KMS-11 (cell line): ENCODE measurements around the gene PAOX.

Experiments
- H2AFZ ChIP-seq: fragments of 200-600 bp; sonication (generic); 2 replicates; pipeline ENCODE4 v1.6.1; 2016; ENCODE audit warnings: antibody characterized with exemption, mixed run types, low read depth
- H3K27ac ChIP-seq: fragments of 200-600 bp; sonication (generic); 2 replicates; pipeline ENCODE4 v1.6.1; 2016; ENCODE audit warnings: mild to moderate bottlenecking, mixed run types
- H3K27me3 ChIP-seq: fragments of 200-600 bp; sonication (generic); 2 replicates; pipeline ENCODE4 v1.6.1; 2017; ENCODE audit warnings: mild to moderate bottlenecking, low read depth, mixed run types, moderate library complexity; ENCODE audit not compliant: insufficient read depth
- H3K36me3 ChIP-seq: fragments of 200-600 bp; sonication (generic); 2 replicates; pipeline ENCODE4 v1.6.1; 2017; ENCODE audit warnings: mild to moderate bottlenecking, mixed run types; ENCODE audit not compliant: insufficient read depth
- H3K4me1 ChIP-seq: fragments of 200-600 bp; sonication (generic); 2 replicates; pipeline ENCODE4 v1.6.1; 2016; ENCODE audit warnings: mild to moderate bottlenecking, low read depth, mixed run types; ENCODE audit not compliant: poor library complexity, severe bottlenecking
- H3K4me2 ChIP-seq: fragments of 200-600 bp; sonication (generic); 2 replicates; pipeline ENCODE4 v1.7.0; 2016; ENCODE audit warnings: mild to moderate bottlenecking, mixed run types
- H3K4me3 ChIP-seq: fragments of 200-600 bp; sonication (generic); IDR thresholded peaks from 2 replicates; pipeline ENCODE4 v1.6.1; 2017; ENCODE audit warnings: low read depth, low read length, mixed read lengths; ENCODE audit not compliant: insufficient read depth
- H3K79me2 ChIP-seq: fragments of 200-600 bp; sonication (generic); 2 replicates; pipeline ENCODE4 v1.6.1; 2016; ENCODE audit warnings: low read depth, mixed run types; ENCODE audit not compliant: insufficient read depth
- H3K9ac ChIP-seq: fragments of 200-600 bp; sonication (generic); 2 replicates; pipeline ENCODE4 v1.6.1; 2016; ENCODE audit warnings: mild to moderate bottlenecking, mixed run types
- H4K20me1 ChIP-seq: fragments of 200-600 bp; sonication (generic); 2 replicates; pipeline ENCODE4 v1.6.1; 2016; ENCODE audit warnings: mild to moderate bottlenecking, mixed run types; ENCODE audit not compliant: insufficient read depth
- CTCF ChIP-seq: fragments of 200-600 bp; sonication (generic); conservative IDR thresholded peaks from 2 replicates; pipeline ENCODE4 v1.6.1; 2017; ENCODE audit warnings: low read depth, mild to moderate bottlenecking, antibody characterized with exemption, low read length, moderate library complexity, mixed read lengths

The PAOX gene

GRCh38 chr10:133379152-133379800 lies at the start of gene PAOX:
TSS of gene PAOX (plus strand) at chr10:133379262. CDS start at chr10:133379317, 55 bp downstream.
- Histone ChIP-seq H2AFZ (peak within 1 kb of the TSS; percentile 97), H3K4me1 (no peaks in the 10 kb centered on the region), H3K9ac (peak within 1 kb of the TSS; percentile 35; the same call in 1 of the 2 replicates), H3K4me3 (no peak within 1 kb of the TSS), H4K20me1 (no peaks in the 10 kb centered on the region), H3K36me3 (no peaks in the 10 kb centered on the region), H3K27me3 (no peaks in the 10 kb centered on the region; the same call in 1 of the 2 replicates), H3K79me2 (no peaks in the 10 kb centered on the region), H3K27ac (no peak within 1 kb of the TSS), H3K4me2 (peak within 1 kb of the TSS; percentile 92)
- TF ChIP-seq CTCF, result no peak

DNA sequence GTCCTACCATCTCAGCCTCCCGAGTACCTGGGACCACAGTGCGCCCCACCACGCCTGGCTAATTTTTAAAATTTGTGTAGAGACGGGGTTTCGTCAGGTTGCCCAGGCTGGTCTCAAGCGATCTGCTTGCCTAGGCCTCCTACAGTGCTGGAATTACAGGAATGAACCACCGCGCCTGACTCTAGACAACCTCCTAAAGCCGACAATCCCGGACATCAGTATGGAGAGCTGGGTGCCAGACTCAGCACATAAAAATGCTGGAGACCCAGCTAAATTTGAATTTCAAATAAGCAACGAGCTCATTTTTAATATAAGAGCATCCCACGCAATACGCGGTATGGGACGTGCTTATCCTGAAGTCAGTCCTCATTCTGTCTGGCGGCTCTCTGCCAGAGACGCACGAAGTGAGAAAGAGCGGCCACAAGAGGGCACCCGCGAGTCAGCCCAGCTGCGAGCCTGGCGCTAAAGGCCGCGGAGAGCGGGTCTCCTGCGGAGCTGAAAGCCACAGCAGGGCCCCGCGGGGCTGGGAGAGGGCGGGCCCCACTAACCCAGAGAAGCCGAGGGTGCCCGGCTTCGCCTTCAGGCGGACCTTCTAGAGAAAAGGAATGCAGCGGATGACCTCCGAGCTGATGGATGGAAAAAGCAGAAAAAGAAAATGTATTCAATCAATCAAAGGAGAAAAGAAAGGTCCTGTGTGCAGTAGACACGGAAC lies 49.4 kb upstream of the PAOX start:
- peaks cover 6% of the 10 kb centered on the region for H3K4me1 ChIP-seq
- TF ChIP-seq CTCF, result peak; percentile 90
- no peaks in the 10 kb centered on the region for H3K79me2 ChIP-seq
- H3K4me3 ChIP-seq, result no peak overlapping the region
- H2AFZ ChIP-seq, result peak overlapping the region; percentile 22; the same call in 1 of the 2 replicates
- H4K20me1 ChIP-seq, result no peaks in the 10 kb centered on the region
- H3K27me3 ChIP-seq, result peaks cover 46% of the 10 kb centered on the region
- no peak overlapping the region for H3K27ac ChIP-seq
- H3K9ac ChIP-seq, result no peak overlapping the region
- no peaks in the 10 kb centered on the region for H3K36me3 ChIP-seq
- H3K4me2 ChIP-seq, result peak overlapping the region; percentile 76

DNA sequence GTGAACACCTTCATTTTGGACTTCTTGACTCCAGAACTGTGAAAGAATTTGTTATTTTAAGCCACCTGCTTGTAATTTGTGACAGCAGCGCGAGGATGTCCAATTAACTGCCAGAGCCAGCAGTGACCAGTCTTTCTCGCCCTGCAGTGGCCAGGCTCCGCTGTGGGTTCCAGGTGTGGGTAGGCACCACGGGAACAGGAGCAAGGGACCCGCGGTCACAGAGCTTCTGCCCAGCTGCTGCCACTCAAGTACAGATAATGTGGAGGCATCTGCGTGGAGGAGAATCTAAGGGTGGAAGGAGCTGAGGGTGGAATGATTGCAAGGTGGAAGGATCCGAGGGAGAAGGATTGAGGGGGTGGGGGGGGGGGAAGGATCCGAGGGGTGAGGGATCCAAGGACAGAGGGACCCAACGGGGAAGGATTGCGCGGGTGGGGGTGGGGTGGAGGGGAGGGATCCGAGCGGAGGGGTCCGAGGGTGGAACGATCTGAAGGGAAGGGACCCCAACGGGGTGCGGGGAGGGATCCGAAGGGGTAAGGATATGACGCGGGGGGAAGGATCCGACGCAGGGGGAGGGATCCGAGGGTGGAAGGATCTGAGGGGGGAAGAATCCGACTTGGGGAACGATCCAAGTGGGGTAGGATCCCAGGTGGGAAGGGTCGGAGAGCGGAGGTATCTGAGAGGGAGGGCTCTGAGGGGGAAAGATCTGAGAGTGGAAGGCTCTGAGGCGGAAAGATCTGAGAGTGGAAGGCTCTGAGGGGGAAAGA lies 45.9 kb upstream of the PAOX start:
- Histone ChIP-seq H3K9ac (no peak overlapping the region), H2AFZ (no peak overlapping the region), H3K36me3 (no peaks in the 10 kb centered on the region), H3K79me2 (no peaks in the 10 kb centered on the region), H3K27me3 (peaks cover 28% of the 10 kb centered on the region), H4K20me1 (no peaks in the 10 kb centered on the region), H3K4me3 (no peak overlapping the region), H3K4me2 (no peak overlapping the region), H3K4me1 (peaks cover 6% of the 10 kb centered on the region), H3K27ac (no peak overlapping the region)
- no peak for TF ChIP-seq CTCF

DNA sequence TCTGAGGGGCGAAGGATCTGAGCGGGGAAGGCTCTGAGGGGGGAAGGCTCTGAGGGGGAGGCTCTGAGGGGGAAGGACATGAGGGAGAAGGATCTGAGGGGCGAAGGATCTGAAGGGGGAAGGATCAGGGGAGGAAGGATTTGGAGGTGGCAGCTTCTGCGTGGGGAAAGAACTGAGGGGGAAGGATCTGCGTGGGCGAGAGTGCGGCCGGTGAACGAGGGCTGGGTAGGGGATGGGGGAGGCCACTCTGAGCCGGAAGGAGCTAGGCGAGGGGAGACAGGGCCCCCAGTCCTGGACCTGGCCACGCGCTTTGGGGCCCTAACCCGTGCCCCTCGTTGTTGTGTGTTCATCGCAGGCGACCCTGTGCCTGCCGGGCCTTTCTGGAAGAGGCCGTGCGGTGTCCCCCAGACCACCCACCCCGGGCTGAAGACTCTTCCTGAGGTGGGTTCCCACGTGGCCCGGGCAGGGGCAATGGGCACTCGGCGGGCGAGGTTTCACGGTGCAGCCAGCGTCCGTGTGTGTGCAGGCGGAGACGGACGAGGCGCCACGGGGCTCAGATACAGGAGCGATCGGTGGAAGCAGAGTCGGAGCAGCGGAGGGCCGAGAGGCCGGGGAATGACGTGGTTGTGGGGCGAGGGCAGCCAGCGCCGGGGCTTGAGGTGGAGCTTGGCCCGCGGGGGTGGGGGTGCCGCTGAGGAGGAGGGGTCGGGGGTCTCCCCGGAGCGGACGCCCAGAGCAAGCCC lies 44.4 kb upstream of the PAOX start:
- no peak for TF ChIP-seq CTCF
- H3K4me1 ChIP-seq, result peaks cover 5% of the 10 kb centered on the region
- H3K4me3 ChIP-seq, result no peak overlapping the region
- no peaks in the 10 kb centered on the region for H3K36me3 ChIP-seq
- no peak overlapping the region for H3K4me2 ChIP-seq
- H3K79me2 ChIP-seq, result no peaks in the 10 kb centered on the region
- no peak overlapping the region for H2AFZ ChIP-seq
- peaks cover 22% of the 10 kb centered on the region for H3K27me3 ChIP-seq
- H4K20me1 ChIP-seq, result no peaks in the 10 kb centered on the region
- no peak overlapping the region for H3K27ac ChIP-seq
- no peak overlapping the region for H3K9ac ChIP-seq
